Ovary (tissue), 10 donors: ENCODE measurements around the gene PRPS1. TPM values are rescaled to one million over a fixed set of nuclear protein-coding genes. Genes with fewer than 3 reads are reported as not detected.

ENCODE experiments used
- DNase-seq, 5 donors: peaks; one replicate each; pipeline ENCODE4 v3.0.0-alpha.2; 2019 to 2020
- H3K27ac ChIP-seq, 2 donors: fragments of 200-600 bp; one replicate each; pipeline versions ENCODE4 v1.5.1 to v1.8.0; 2019 to 2022
- H3K27me3 ChIP-seq: fragments of 200-600 bp; one replicate; pipeline ENCODE4 v1.8.0; 2022
- H3K36me3 ChIP-seq: fragments of 200-600 bp; sonication (generic); one replicate; pipeline ENCODE4 v1.5.1; 2019
- H3K4me1 ChIP-seq: one replicate; pipeline ENCODE4 v1.8.1; 2013; ENCODE audit warnings: mild to moderate bottlenecking, moderate library complexity; ENCODE audit not compliant: insufficient read depth
- H3K4me3 ChIP-seq: fragments of 200-600 bp; sonication (generic); one replicate; pipeline ENCODE4 v1.5.1; 2017
- H3K9me3 ChIP-seq, 2 donors: fragments of 200-600 bp in 1 of 2; sonication (generic) in 1 of 2; one replicate each; pipeline versions ENCODE4 v1.5.1 to v1.8.1; 2013 to 2019; ENCODE audit warnings: mild to moderate bottlenecking in 1 of 2, moderate library complexity in 1 of 2
- CTCF ChIP-seq, 3 donors: fragments of 450-650 bp in 2 of 3; fragments of 200-600 bp in 1 of 3; IDR thresholded peaks; one replicate each; pipeline versions ENCODE4 v1.5.1 to v1.8.0; 2016 to 2022; ENCODE audit warnings: antibody characterized with exemption in 3 of 3, mild to moderate bottlenecking in 1 of 3
- EP300 ChIP-seq: sonication (generic); formaldehyde crosslinking; IDR thresholded peaks from one replicate; pipeline ENCODE4 v1.6.1; 2017; ENCODE audit warnings: antibody characterized with exemption
- POLR2A ChIP-seq: fragments of 450-650 bp; IDR thresholded peaks from one replicate; pipeline ENCODE4 v1.6.1; 2017; ENCODE audit warnings: antibody characterized with exemption, mild to moderate bottlenecking, moderate library complexity
- WGBS, 3 donors: extraction: QIAGEN DNeasy Blood & Tissue Kit in 1 of 3; methylation state at CpG; one replicate each; pipeline versions ENCODE4 v1.1.5 to v1.1.7; 2013 to 2017; 5-methylcytosine and 5-hydroxymethylcytosine counted together
- intact Hi-C, 4 donors: fragments of 100-400 bp; cut with DNase I; formaldehyde crosslinking; loops; one replicate each; pipeline versions ENCODE4 v1.11.0 to v1.15.1; 2022 to 2023
- long read RNA-seq, 3 donors: library from polyadenylated mRNA in 2 of 3; unstranded in 2 of 3; transcript quantifications; one replicate each; pipeline ENCODE4 v2.0.0 and lab custom pipeline, GENCODE V29; 2021 to 2026
- polyA plus RNA-seq, 2 donors: library from polyadenylated mRNA; stranded (reverse); fragments of 200-250 nt in 1 of 2; fragments of 350-450 nt in 1 of 2; fragmentation: Illumina TruSeq in 1 of 2; extraction: RNeasy Lipid Tissue Mini Kit (QIAGEN cat#74804) in 1 of 2; gene quantifications; one replicate each; pipeline ENCODE4 v1.2.3, GENCODE V29; 2013 to 2014
- total RNA-seq, 7 donors: library from RNA; depleted of rRNA in 2 of 7; stranded (reverse); fragments of >200 nt in 2 of 7; fragmentation: NEBNext Ultra II Directional in 3 of 7; extraction: Animal tissue kit (Norgen Biotek cat#: 25700) in 3 of 7; gene quantifications; one replicate each; pipeline versions ENCODE4 v1.1.0 to v1.2.4, GENCODE V29; 2016 to 2023
- donor health status: DM: no; HTN: no; CAD: no; lungs with moderate emphysema.
- donor health status: DM: no; HTN: no; CAD: no.
- donor health status: Bipolar disorder and iron deficiency.
- donor health status: DM: yes; HTN: yes; CAD: no.
- donor health status: DM: no; HTN: no; CAD: no.
- donor health status: DM: yes; HTN: yes; CAD: no.

The PRPS1 gene
- total RNA-seq, result 10 to 100 TPM; 19.6 to 40.9 (median 32.8) TPM
- polyA plus RNA-seq, result 10 to 100 TPM; 20.0 to 72.3 TPM
- long read RNA-seq, donor 1, transcript PRPS1-204 (7 exons, 2,152 nt), result major isoform, 38 of 40 reads
- long read RNA-seq, donor 1, partial matches to known transcripts, result 1 of 40 reads
- long read RNA-seq, donor 1, other reads (novel, unspliced or antisense), result 1 of 40 reads
- long read RNA-seq, donor 2, transcript PRPS1-204 (7 exons, 2,152 nt), result major isoform, 28 of 31 reads
- long read RNA-seq, donor 2, partial matches to known transcripts, result 0 of 31 reads
- long read RNA-seq, donor 2, other reads (novel, unspliced or antisense), result 0 of 31 reads
- long read RNA-seq, donor 3, transcript PRPS1-204 (7 exons, 2,152 nt), result major isoform, 8 of 12 reads
- long read RNA-seq, donor 3, partial matches to known transcripts, result 1 of 12 reads
- long read RNA-seq, donor 3, other reads (novel, unspliced or antisense), result 3 of 12 reads

- Histone ChIP-seq H3K27ac (peak within 1 kb of the TSS; percentile 54 to 80), H3K9me3 (no peaks in the 10 kb centered on the region), H3K4me1 (no peaks in the 10 kb centered on the region), H3K4me3 (peak within 1 kb of the TSS; percentile 58), H3K27me3 (no peaks in the 10 kb centered on the region), H3K36me3 (no peaks in the 10 kb centered on the region)
- peak; percentile 83 to 91 (median 86) for DNase-seq
- intact Hi-C loops, result no loop called here
- 26 to 36% (median 36%) methylated on average over 37 of the region's 37 CpGs for WGBS, 3 donors
- TF ChIP-seq CTCF (IDR thresholded peaks at IDR 0.05) (no peak), POLR2A (peak; percentile 79)
These were observed at the start of gene PRPS1 for GRCh38 chrX:107627838-107628661. Gene PRPS1 (plus strand): TSS chrX:107628510. CDS start chrX:107628629, 119 bp downstream.

GRCh38 chrX:107579956-107580355 lies 48.4 kb upstream of the PRPS1 start:
- H3K27me3 ChIP-seq, result no peaks in the 10 kb centered on the region
- WGBS, 3 donors, result 64 to 72% (median 71%) methylated on average over 3 of the region's 3 CpGs
- no peaks in the 10 kb centered on the region for H3K36me3 ChIP-seq
- H3K4me1 ChIP-seq, result no peaks in the 10 kb centered on the region
- no peak for TF ChIP-seq POLR2A
- TF ChIP-seq CTCF (IDR thresholded peaks at IDR 0.05), result no peak
- TF ChIP-seq EP300, result no peak
- no peaks in the 10 kb centered on the region for H3K9me3 ChIP-seq
- intact Hi-C loops, result no loop called here
- no peak for DNase-seq
- H3K4me3 ChIP-seq, result no peak overlapping the region
- no peak overlapping the region for H3K27ac ChIP-seq

- intact Hi-C loops, result no loop called here
- no peak for DNase-seq
- Histone ChIP-seq H3K4me3 (no peak overlapping the region), H3K4me1 (no peaks in the 10 kb centered on the region), H3K36me3 (no peaks in the 10 kb centered on the region), H3K27me3 (no peaks in the 10 kb centered on the region), H3K27ac (no peak overlapping the region), H3K9me3 (no peaks in the 10 kb centered on the region)
- no peak for TF ChIP-seq CTCF (IDR thresholded peaks at IDR 0.05)
- 88 to 94% (median 89%) methylated on average over 4 of the region's 4 CpGs for WGBS, 3 donors
These were observed 46.4 kb upstream of the PRPS1 start for GRCh38 chrX:107581923-107582322.

DNA sequence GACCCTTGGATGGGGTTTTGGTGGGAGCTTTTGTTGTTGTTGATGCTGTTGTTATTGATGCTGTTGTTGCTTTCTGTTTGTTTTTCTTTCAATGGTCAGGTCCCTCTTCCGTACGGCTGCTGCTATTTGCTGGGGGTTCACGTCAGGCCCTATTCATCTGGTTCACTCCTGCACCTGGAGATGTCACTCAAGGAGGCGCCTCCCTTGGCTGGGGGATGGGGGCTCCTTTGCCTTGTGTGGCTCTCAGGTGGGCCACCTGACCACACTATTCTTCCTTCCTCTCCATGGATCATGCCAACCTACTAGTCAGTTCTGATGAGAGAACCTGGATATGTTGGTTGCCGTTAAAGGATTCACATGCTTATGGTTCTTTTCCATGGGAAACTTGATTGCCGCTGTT lies 39.1 kb upstream of the PRPS1 start:
- no peaks in the 10 kb centered on the region for H3K36me3 ChIP-seq
- no peaks in the 10 kb centered on the region for H3K4me1 ChIP-seq
- TF ChIP-seq POLR2A (no peak), CTCF (IDR thresholded peaks at IDR 0.05) (no peak), EP300 (no peak)
- H3K9me3 ChIP-seq, result no peaks in the 10 kb centered on the region
- 88 to 93% (median 91%) methylated on average over 6 of the region's 6 CpGs for WGBS, 3 donors
- intact Hi-C loops, result no loop called here
- no peak overlapping the region for H3K4me3 ChIP-seq
- no peak overlapping the region for H3K27ac ChIP-seq
- H3K27me3 ChIP-seq, result no peaks in the 10 kb centered on the region
- DNase-seq, result no peak
